ENCODE results near the gene SH2B2.

Gene SH2B2

GRCh38 chr7:102286237-102287110 is at the start of gene SH2B2:
TSS of gene SH2B2 (plus strand) at chr7:102286868. CDS start at chr7:102300551, 13,683 bp downstream.
- DNase-seq (ENCODE audit: low read depth in 2 of 2, low spot score in 1 of 2), result no peak

- DNase-seq (ENCODE audit: low read depth in 2 of 2, low spot score in 1 of 2), result no peak
Observed at GRCh38 chr7:102239206-102239820, 47.4 kb upstream of the SH2B2 start.

- DNase-seq (ENCODE audit: low read depth in 2 of 2, low spot score in 1 of 2), result no peak
Observed at GRCh38 chr7:102241431-102241830, 45.2 kb upstream of the SH2B2 start.

GRCh38 chr7:102244601-102245000 is 42.1 kb upstream of the SH2B2 start:
- no peak for DNase-seq (ENCODE audit: low read depth in 2 of 2, low spot score in 1 of 2)

- DNase-seq (ENCODE audit: low read depth in 2 of 2, low spot score in 1 of 2), result no peak
Observed at GRCh38 chr7:102248081-102248455, 38.6 kb upstream of the SH2B2 start.

GRCh38 chr7:102248456-102249395 is 37.9 kb upstream of the SH2B2 start:
- DNase-seq (ENCODE audit: low read depth in 2 of 2, low spot score in 1 of 2), result no peak

- DNase-seq (ENCODE audit: low read depth in 2 of 2, low spot score in 1 of 2), result no peak
Observed at GRCh38 chr7:102251531-102252365, 34.9 kb upstream of the SH2B2 start.

GRCh38 chr7:102252366-102252982 is 34.2 kb upstream of the SH2B2 start:
- DNase-seq (ENCODE audit: low read depth in 2 of 2, low spot score in 1 of 2), result no peak

GRCh38 chr7:102253066-102253972 is 33.3 kb upstream of the SH2B2 start:
- DNase-seq (ENCODE audit: low read depth in 2 of 2, low spot score in 1 of 2), result no peak

- DNase-seq (ENCODE audit: low read depth in 2 of 2, low spot score in 1 of 2), result no peak
Observed at GRCh38 chr7:102253973-102254370, 32.7 kb upstream of the SH2B2 start.

- no peak for DNase-seq (ENCODE audit: low read depth in 2 of 2, low spot score in 1 of 2)
Observed at GRCh38 chr7:102254521-102254920, 32.1 kb upstream of the SH2B2 start.

- DNase-seq (ENCODE audit: low read depth in 2 of 2, low spot score in 1 of 2), result no peak
Observed at GRCh38 chr7:102255501-102255900, 31.2 kb upstream of the SH2B2 start.

GRCh38 chr7:102255916-102256315 is 30.8 kb upstream of the SH2B2 start:
- no peak for DNase-seq (ENCODE audit: low read depth in 2 of 2, low spot score in 1 of 2)

- no peak for DNase-seq (ENCODE audit: low read depth in 2 of 2, low spot score in 1 of 2)
Observed at GRCh38 chr7:102258073-102258748, 28.5 kb upstream of the SH2B2 start.

- no peak for DNase-seq (ENCODE audit: low read depth in 2 of 2, low spot score in 1 of 2)
Observed at GRCh38 chr7:102258749-102259107, 27.9 kb upstream of the SH2B2 start.

- DNase-seq (ENCODE audit: low read depth in 2 of 2, low spot score in 1 of 2), result no peak
Observed at GRCh38 chr7:102260856-102261255, 25.8 kb upstream of the SH2B2 start.

- DNase-seq (ENCODE audit: low read depth in 2 of 2, low spot score in 1 of 2), result no peak
Observed at GRCh38 chr7:102261451-102261850, 25.2 kb upstream of the SH2B2 start.

- no peak for DNase-seq (ENCODE audit: low read depth in 2 of 2, low spot score in 1 of 2)
Observed at GRCh38 chr7:102262546-102262945, 24.1 kb upstream of the SH2B2 start.

Measured in stimulated activated CD8-positive, alpha-beta memory T cell treated with anti-CD3 and anti-CD28 coated beads, Interleukin-4, amount 100 ng/mL, for 1 hour (primary cell).